Measurements from ENCODE around the gene SLC9A9. TPM values are rescaled to one million over a fixed set of nuclear protein-coding genes. Genes with fewer than 3 reads are reported as not detected.

The SLC9A9 gene
- total RNA-seq, 2 donors from 2014 or later: 4.3 to 5.2 TPM

DNA sequence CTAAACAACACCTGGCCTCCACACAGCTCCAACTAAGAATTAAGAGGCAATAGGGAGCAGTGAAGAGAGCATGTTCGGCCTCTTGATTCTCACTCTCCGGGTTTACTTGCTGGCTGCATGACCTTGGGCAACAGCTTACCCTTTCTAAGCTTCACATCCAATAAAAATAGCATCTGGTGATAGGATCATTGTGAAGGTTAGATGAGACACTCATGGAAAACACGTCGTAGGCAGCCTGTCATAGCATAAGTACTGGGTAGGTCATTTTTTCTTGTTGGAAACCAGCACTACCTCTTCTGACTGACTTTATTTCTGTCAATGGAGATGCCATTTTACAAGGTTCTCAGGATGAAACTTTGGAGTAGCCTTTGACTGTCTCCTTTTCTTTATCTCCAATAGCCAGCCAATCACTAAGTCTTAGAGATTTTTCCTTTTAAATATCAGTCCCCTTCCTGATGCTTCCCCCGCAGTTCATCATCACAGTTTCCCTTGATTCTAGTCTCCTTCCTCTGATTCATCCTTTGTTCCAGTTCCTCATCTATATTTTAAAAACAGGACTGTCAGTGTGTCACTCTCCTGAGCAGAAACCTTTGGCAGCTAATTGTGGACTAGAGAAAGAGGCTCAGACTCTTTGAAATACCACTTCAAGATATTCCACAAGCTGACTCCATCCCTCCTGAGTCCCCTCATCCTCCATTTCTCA lies 271.5 kb downstream of the SLC9A9 start:
- Mint-ChIP-seq H3K4me3 (no peak overlapping the region), H3K27ac (no peak overlapping the region), H3K36me3 (ENCODE audit: insufficient read depth in 2 of 2) (no peaks in the 10 kb centered on the region), H3K4me1 (ENCODE audit: low read depth) (peaks cover 4% of the 10 kb centered on the region), H3K27me3 (ENCODE audit: low read depth) (no peaks in the 10 kb centered on the region), H3K9me3 (no peaks in the 10 kb centered on the region)
- DNase-seq (no peak), ATAC-seq (replicated peaks in 1 of 2) (no peak)

DNA sequence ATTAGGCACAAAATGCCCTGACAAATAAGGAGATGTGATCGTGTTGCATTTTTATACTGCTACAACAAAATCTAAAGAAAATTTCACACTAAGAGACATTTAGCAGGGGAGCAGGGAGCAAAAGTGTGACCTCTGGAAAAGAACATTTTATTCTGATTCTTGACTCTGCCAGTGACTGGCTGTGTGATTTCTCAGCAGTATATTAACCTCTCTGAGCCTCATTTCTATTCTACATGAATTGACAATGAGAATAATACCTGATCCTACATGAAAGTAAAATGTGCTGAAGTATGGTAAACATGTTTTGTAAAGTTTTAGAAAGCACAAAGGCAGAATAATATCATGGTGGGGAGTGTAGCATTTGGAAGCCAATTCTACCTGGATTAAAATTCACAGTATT lies 273.3 kb downstream of the SLC9A9 start:
- H3K27ac Mint-ChIP-seq: no peak overlapping the region
- H3K9me3 Mint-ChIP-seq: no peaks in the 10 kb centered on the region

DNA sequence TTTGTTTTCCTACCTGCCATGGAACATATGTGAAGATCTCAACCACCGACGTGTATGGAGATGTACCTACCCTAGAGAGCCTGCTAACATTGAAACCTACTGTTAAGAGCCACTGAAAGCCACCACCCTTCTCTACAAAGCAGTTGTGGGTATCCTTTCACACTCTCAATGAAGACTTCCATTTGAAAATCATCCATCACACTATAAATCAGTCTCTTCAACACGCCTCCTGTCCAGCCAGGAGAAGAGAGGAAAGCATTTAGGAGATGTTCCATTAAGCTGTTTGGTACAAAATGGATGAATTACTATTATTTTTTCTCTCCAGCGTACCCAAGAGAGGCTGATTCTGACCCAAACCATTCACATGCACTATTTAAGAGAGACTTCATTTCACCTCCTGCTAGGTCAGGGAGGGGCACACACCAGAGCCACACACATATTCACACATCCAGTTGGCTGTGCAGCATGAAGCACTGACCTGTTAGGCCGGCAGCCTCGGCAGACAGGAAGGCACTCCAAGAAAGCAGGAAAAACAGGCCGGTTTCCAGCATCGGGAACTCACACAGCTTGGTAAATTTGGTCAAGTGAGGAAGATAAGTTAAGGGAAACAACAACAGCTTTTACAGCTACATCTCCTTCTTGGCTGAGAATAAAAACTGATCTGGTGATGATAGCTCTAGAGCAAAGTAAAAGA lies 274.5 kb downstream of the SLC9A9 start:
- Mint-ChIP-seq H3K36me3 (ENCODE audit: insufficient read depth in 2 of 2) (no peaks in the 10 kb centered on the region), H3K27ac (no peak overlapping the region), H3K4me3 (no peak overlapping the region), H3K27me3 (ENCODE audit: low read depth) (no peaks in the 10 kb centered on the region), H3K4me1 (ENCODE audit: low read depth) (no peaks in the 10 kb centered on the region), H3K9me3 (no peaks in the 10 kb centered on the region)
- DNase-seq (no peak), ATAC-seq (replicated peaks in 1 of 2) (no peak)

More for the DNA sequence above, 273.3 kb downstream of the SLC9A9 start:
- H3K27me3 Mint-ChIP-seq (ENCODE audit: low read depth): no peaks in the 10 kb centered on the region
- no peak overlapping the region for H3K4me3 Mint-ChIP-seq
- no peaks in the 10 kb centered on the region for H3K36me3 Mint-ChIP-seq (ENCODE audit: insufficient read depth in 2 of 2)
- H3K4me1 Mint-ChIP-seq (ENCODE audit: low read depth): no peaks in the 10 kb centered on the region
- DNase-seq (no peak), ATAC-seq (replicated peaks in 1 of 2) (no peak)

DNA sequence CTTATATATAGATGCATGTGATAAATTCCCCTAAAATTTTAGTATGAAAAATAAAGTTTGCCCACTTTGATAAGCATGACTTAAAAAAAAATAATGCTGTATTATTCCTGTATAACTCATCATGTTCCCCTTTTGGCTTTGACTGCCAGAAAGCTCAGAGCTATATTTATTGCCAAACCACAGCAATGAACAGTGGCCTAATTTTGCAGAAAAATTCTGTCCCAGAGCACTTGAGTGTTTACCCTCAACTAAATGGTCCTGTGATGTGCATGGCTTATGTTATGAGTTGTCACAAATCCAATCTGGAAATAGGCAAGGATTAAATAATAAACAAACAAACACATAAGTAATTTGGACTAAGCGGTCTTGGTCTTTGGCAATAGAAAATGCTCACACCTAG lies 276.7 kb downstream of the SLC9A9 start:
- DNase-seq (no peak), ATAC-seq (replicated peaks in 1 of 2) (no peak)
- no peaks in the 10 kb centered on the region for H3K4me1 Mint-ChIP-seq (ENCODE audit: low read depth)
- no peak overlapping the region for H3K4me3 Mint-ChIP-seq
- no peaks in the 10 kb centered on the region for H3K27me3 Mint-ChIP-seq (ENCODE audit: low read depth)
- no peaks in the 10 kb centered on the region for H3K36me3 Mint-ChIP-seq (ENCODE audit: insufficient read depth in 2 of 2)
- H3K9me3 Mint-ChIP-seq: no peaks in the 10 kb centered on the region
- H3K27ac Mint-ChIP-seq: no peak overlapping the region

DNA sequence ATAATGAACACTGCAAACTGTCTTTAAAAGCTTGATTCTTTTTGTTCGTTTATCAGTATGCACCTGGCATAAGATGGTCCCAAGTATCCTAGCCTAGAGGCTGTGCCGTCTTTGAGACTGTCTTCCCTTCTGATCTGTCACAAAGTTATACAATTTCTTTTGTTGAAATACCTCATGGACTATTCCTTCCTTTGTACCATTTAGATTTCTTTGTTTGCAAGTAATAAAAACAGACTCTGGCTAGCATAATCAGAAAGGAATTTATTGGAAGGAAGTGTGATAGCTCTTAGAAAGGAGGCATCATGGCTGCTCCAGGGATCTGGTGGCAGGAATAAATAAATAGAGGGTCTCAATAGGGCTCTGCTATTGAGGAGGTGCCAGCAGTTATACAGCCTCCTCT lies 280.4 kb downstream of the SLC9A9 start:
- DNase-seq (no peak), ATAC-seq (replicated peaks in 1 of 2) (no peak)
- no peak overlapping the region for H3K27ac Mint-ChIP-seq
- no peaks in the 10 kb centered on the region for H3K4me1 Mint-ChIP-seq (ENCODE audit: low read depth)
- no peak overlapping the region for H3K4me3 Mint-ChIP-seq
- no peaks in the 10 kb centered on the region for H3K27me3 Mint-ChIP-seq (ENCODE audit: low read depth)
- H3K9me3 Mint-ChIP-seq: no peaks in the 10 kb centered on the region
- H3K36me3 Mint-ChIP-seq (ENCODE audit: insufficient read depth in 2 of 2): no peaks in the 10 kb centered on the region

DNA sequence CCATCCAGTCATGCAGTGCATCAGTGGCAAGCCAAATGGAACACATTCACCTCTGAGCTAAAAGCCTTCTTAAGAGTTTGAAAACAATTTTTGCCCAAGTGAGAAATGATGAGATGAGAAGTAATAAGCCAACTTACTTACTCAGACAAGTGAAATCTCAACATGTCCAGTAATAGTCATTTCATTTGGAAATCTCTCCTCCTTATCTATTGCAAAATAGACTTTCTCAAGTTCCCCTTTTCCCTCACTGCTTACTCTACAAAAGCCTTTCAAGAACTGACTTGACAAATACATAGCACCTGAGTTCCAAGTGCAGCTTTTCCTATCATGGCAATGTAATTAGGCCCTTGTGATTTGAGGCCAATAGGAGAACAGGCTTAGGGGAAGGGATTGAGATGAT lies 282.3 kb downstream of the SLC9A9 start:
- Mint-ChIP-seq H3K36me3 (ENCODE audit: insufficient read depth in 2 of 2) (no peaks in the 10 kb centered on the region), H3K4me1 (ENCODE audit: low read depth) (no peaks in the 10 kb centered on the region), H3K27me3 (ENCODE audit: low read depth) (no peaks in the 10 kb centered on the region), H3K27ac (no peak overlapping the region), H3K4me3 (no peak overlapping the region), H3K9me3 (no peaks in the 10 kb centered on the region)
- ATAC-seq (replicated peaks in 1 of 2) (no peak), DNase-seq (no peak)

DNA sequence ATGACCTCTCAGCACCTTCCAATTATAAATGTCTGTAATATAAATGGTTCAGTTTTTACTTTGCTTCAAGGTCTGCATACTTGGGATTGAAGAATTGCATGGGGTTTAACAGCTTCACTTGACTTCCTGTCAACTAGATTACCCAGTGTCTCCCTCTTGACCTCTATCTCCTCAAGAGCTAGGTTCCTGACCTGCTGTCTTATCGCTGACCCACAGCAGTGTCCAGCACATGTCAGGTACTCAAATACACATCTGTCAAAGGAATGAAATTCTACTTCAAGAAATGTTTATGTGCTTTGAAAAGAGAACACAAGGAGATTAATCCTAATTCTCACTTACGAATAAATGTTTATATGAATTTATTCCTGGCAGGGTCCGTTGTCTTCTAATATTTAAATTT lies 284.5 kb downstream of the SLC9A9 start:
- ATAC-seq (replicated peaks in 1 of 2) (no peak), DNase-seq (no peak)
- H3K9me3 Mint-ChIP-seq: peaks cover 1 to 4% of the 10 kb centered on the region in 2 donors
- no peaks in the 10 kb centered on the region for H3K27me3 Mint-ChIP-seq (ENCODE audit: low read depth)
- no peak overlapping the region for H3K4me3 Mint-ChIP-seq
- no peak overlapping the region for H3K27ac Mint-ChIP-seq
- no peaks in the 10 kb centered on the region for H3K36me3 Mint-ChIP-seq (ENCODE audit: insufficient read depth in 2 of 2)
- H3K4me1 Mint-ChIP-seq (ENCODE audit: low read depth): no peaks in the 10 kb centered on the region

DNA sequence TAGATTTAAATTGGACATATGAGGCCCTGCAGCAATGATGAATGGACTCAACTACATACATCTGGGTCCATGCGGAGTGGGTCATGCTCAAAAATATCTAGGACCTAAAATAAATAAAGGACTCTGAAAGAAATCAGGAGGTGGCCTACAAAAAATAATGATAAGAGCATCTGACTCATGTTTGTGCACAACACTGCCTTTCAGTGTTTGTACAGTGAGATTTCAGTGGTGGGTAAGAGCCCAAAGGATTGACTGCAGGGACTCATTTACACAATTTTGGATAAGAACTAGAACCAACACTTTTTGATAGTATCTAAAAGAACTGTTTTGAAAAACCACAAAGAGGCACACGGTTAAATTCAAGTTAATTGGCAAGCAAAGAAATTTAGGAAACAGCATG lies 285.5 kb downstream of the SLC9A9 start:
- ATAC-seq (replicated peaks in 1 of 2) (no peak), DNase-seq (no peak)
- Mint-ChIP-seq H3K27me3 (ENCODE audit: low read depth) (no peaks in the 10 kb centered on the region), H3K27ac (no peak overlapping the region), H3K4me3 (no peak overlapping the region), H3K9me3 (peaks cover 1 to 10% of the 10 kb centered on the region in 2 donors), H3K36me3 (ENCODE audit: insufficient read depth in 2 of 2) (peaks cover 6% of the 10 kb centered on the region in 2 donors), H3K4me1 (ENCODE audit: low read depth) (no peaks in the 10 kb centered on the region)

DNA sequence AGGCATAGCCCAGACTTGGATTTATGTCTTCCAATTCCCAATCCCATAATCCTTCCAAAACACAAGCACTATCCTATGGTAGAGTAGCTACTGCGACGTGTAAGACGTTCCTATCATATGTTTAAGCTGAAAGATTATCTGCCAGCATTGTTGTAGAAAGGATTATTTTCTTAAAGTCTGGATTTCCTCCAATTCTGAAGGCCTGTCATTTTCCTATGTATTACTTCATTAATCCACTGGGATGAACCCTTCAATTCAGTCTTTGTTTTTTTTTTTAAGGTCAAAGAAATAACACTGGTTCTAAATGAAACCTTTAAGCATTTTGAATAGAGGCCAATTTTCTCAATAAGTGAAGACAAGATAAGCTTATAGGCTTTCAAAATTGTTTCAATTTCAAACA lies 289.0 kb downstream of the SLC9A9 start:
- Mint-ChIP-seq H3K27ac (no peak overlapping the region), H3K9me3 (peaks cover 15 to 16% of the 10 kb centered on the region in 2 donors), H3K4me1 (ENCODE audit: low read depth) (no peaks in the 10 kb centered on the region), H3K36me3 (ENCODE audit: insufficient read depth in 2 of 2) (peaks cover 11 to 24% of the 10 kb centered on the region in 2 donors), H3K4me3 (no peak overlapping the region), H3K27me3 (ENCODE audit: low read depth) (no peaks in the 10 kb centered on the region)
- no peak for ATAC-seq (replicated peaks in 1 of 2)
- no peak for DNase-seq

DNA sequence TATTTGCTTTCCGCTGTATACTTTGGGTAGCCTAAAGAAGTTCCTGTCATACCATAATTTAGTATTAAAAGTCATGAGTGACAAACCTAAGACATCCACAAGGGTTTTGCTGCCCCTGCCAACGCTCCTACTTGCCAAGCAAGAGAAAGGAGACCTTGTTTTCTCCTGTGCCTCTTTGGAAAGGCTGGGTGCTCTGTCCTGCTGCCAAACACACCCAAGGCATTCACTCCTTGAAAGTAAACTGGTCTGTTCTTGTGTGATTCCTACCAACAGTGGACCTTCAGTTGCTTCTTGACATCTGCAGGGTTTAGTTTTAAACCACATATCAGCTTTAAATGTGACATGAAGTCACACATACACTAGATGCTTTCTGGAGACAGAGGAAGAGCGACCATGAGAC lies 295.4 kb downstream of the SLC9A9 start:
- H3K9me3 Mint-ChIP-seq: peaks cover 5 to 15% of the 10 kb centered on the region in 2 donors
- H3K27ac Mint-ChIP-seq: no peak overlapping the region
- H3K4me1 Mint-ChIP-seq (ENCODE audit: low read depth): no peaks in the 10 kb centered on the region
- H3K36me3 Mint-ChIP-seq (ENCODE audit: insufficient read depth in 2 of 2): peaks cover 6 to 20% of the 10 kb centered on the region in 2 donors
- ATAC-seq (replicated peaks in 1 of 2) (no peak), DNase-seq (no peak)
- H3K4me3 Mint-ChIP-seq: no peak overlapping the region
- no peaks in the 10 kb centered on the region for H3K27me3 Mint-ChIP-seq (ENCODE audit: low read depth)

DNA sequence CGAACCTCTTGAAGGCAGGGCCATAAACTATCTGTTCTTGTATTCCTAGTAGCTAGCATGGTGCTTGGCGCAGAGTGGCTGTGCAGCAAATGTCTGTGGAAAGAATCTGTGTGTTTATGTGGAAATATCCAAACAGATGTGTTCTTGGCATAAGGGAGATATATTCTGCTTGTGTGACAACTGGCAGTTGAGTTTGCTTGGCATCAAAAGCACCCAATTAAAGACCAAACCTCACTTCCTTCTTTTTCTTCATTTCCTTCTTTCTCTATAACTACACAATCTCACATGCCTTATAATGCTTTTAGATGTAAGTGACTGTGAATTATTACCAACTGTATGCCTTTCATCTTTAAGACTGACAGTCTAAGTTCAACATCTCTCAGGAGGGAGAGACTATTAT lies 296.5 kb downstream of the SLC9A9 start:
- H3K27ac Mint-ChIP-seq: no peak overlapping the region
- peaks cover 3 to 15% of the 10 kb centered on the region in 2 donors for H3K36me3 Mint-ChIP-seq (ENCODE audit: insufficient read depth in 2 of 2)
- no peak for DNase-seq

DNA sequence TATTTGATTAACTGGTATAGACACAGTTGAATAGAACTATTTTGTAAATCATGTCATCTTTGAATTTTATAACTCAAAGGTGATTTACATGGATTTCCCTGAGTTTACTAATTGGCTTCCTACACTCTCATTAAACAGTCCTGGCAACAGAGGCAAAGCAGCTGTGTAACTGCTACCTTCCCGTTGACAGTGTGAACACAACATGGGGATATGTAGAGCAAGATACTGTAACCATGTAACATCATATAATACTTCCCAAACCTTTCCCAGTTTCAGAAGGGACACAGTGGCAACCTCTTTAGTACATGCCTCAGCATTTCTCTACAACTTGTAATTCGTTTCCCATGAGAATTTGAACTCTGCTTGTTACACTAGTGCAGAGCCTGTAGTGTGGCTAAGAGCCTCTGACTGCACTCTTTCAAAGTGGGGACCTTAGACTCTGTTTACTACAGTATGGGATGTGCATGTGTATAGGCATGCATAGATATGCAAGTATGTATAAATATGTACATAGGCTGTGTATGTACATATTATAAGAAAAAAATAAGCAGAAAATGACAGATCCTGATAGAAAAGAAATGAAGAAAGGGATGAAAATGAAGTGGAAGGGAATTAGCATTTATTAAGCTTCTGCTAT lies 299.3 kb downstream of the SLC9A9 start:
- H3K36me3 Mint-ChIP-seq (ENCODE audit: insufficient read depth in 2 of 2): peaks cover 4 to 5% of the 10 kb centered on the region in 2 donors
- ATAC-seq (replicated peaks in 1 of 2): no peak
- no peaks in the 10 kb centered on the region for H3K27me3 Mint-ChIP-seq (ENCODE audit: low read depth)
- H3K27ac Mint-ChIP-seq: no peak overlapping the region
- peaks cover 5 to 8% of the 10 kb centered on the region in 2 donors for H3K9me3 Mint-ChIP-seq
- H3K4me3 Mint-ChIP-seq: no peak overlapping the region
- H3K4me1 Mint-ChIP-seq (ENCODE audit: low read depth): no peaks in the 10 kb centered on the region
- no peak for DNase-seq

More for the DNA sequence above, 296.5 kb downstream of the SLC9A9 start:
- ATAC-seq (replicated peaks in 1 of 2): no peak
- no peaks in the 10 kb centered on the region for H3K27me3 Mint-ChIP-seq (ENCODE audit: low read depth)
- no peaks in the 10 kb centered on the region for H3K4me1 Mint-ChIP-seq (ENCODE audit: low read depth)
- H3K4me3 Mint-ChIP-seq: no peak overlapping the region
- H3K9me3 Mint-ChIP-seq: peaks cover 2 to 17% of the 10 kb centered on the region in 2 donors

DNA sequence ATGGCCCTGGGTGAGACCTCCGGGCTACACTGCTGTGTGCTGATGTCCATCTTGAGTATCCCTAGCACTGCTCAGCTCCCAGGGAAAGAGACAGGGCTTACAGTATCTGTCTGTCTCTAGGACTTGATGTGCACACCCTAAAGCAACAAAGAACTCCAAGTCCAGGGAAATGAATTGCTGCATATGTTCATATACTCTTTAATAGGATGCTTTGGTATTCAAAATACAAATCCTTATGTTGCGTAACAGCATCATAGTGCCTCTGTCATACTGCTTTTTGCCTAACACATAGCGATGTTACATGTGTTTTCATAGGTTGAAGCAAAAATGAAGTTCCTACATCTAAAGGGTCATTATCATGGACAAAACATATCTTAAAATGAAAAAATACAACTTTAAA lies 299.9 kb downstream of the SLC9A9 start:
- peaks cover 5 to 8% of the 10 kb centered on the region in 2 donors for H3K9me3 Mint-ChIP-seq
- DNase-seq (no peak), ATAC-seq (replicated peaks in 1 of 2) (no peak)
- no peaks in the 10 kb centered on the region for H3K4me1 Mint-ChIP-seq (ENCODE audit: low read depth)
- H3K27me3 Mint-ChIP-seq (ENCODE audit: low read depth): no peaks in the 10 kb centered on the region
- H3K4me3 Mint-ChIP-seq: no peak overlapping the region
- peaks cover 4 to 5% of the 10 kb centered on the region in 2 donors for H3K36me3 Mint-ChIP-seq (ENCODE audit: insufficient read depth in 2 of 2)
- no peak overlapping the region for H3K27ac Mint-ChIP-seq
